ENCODE results near the gene CDKN2AIP.
A peak's percentile ranks its signal among the peaks of the same experiment; 100 is the strongest.
"Not testable (repeated sequence)": the region's sequence is repeated elsewhere in the genome, so short reads cannot be mapped to it uniquely, and the experiment has no call there.

Gene CDKN2AIP

GRCh38 chr4:183449193-183449882, 4.9 kb downstream of the CDKN2AIP start:
- DNase-seq (ENCODE audit: low spot score), result no peak

- no peak for DNase-seq (ENCODE audit: low spot score)
These were observed 5.7 kb downstream of the CDKN2AIP start for GRCh38 chr4:183450108-183450507.

GRCh38 chr4:183455431-183456195, 11.2 kb downstream of the CDKN2AIP start:
- no peak for DNase-seq (ENCODE audit: low spot score)

GRCh38 chr4:183458005-183458404, 13.6 kb downstream of the CDKN2AIP start:
- no peak for DNase-seq (ENCODE audit: low spot score)

- DNase-seq (ENCODE audit: low spot score), result not testable (repeated sequence)
These were observed 19.6 kb downstream of the CDKN2AIP start for GRCh38 chr4:183463903-183464619.

GRCh38 chr4:183465879-183466278, 21.4 kb downstream of the CDKN2AIP start:
- DNase-seq (ENCODE audit: low spot score), result not testable (repeated sequence)

GRCh38 chr4:183467246-183467645, 22.8 kb downstream of the CDKN2AIP start:
- no peak for DNase-seq (ENCODE audit: low spot score)

- no peak for DNase-seq (ENCODE audit: low spot score)
These were observed 24.0 kb downstream of the CDKN2AIP start for GRCh38 chr4:183468210-183469095.

- no peak for DNase-seq (ENCODE audit: low spot score)
These were observed 24.8 kb downstream of the CDKN2AIP start for GRCh38 chr4:183469285-183469684.

GRCh38 chr4:183469936-183470335, 25.5 kb downstream of the CDKN2AIP start:
- no peak for DNase-seq (ENCODE audit: low spot score)

GRCh38 chr4:183470821-183471220, 26.4 kb downstream of the CDKN2AIP start:
- DNase-seq (ENCODE audit: low spot score), result no peak

GRCh38 chr4:183471946-183472708, 27.7 kb downstream of the CDKN2AIP start:
- DNase-seq (ENCODE audit: low spot score), result peak; percentile 68

- DNase-seq (ENCODE audit: low spot score), result no peak
These were observed 33.7 kb downstream of the CDKN2AIP start for GRCh38 chr4:183478123-183478522.

GRCh38 chr4:183478926-183479325, 34.5 kb downstream of the CDKN2AIP start:
- no peak for DNase-seq (ENCODE audit: low spot score)

GRCh38 chr4:183482515-183483095, 38.2 kb downstream of the CDKN2AIP start:
- DNase-seq (ENCODE audit: low spot score), result not testable (repeated sequence)

- no peak for DNase-seq (ENCODE audit: low spot score)
These were observed 39.6 kb downstream of the CDKN2AIP start for GRCh38 chr4:183483997-183484396.

- DNase-seq (ENCODE audit: low spot score), result no peak
These were observed 41.1 kb downstream of the CDKN2AIP start for GRCh38 chr4:183485411-183486160.

- no peak for DNase-seq (ENCODE audit: low spot score)
These were observed 48.4 kb downstream of the CDKN2AIP start for GRCh38 chr4:183492791-183493222.

- DNase-seq (ENCODE audit: low spot score), result no peak
These were observed 48.8 kb downstream of the CDKN2AIP start for GRCh38 chr4:183493246-183493645.

GRCh38 chr4:183495184-183495583, 50.7 kb downstream of the CDKN2AIP start:
- no peak for DNase-seq (ENCODE audit: low spot score)
